G401 (cell line): ENCODE data around the gene SNRPD1. TPM values are rescaled to one million over a fixed set of nuclear protein-coding genes. Genes with fewer than 3 reads are reported as not detected.

ENCODE experiments used
- total RNA-seq: library from RNA; depleted of rRNA; stranded (reverse); fragments of >200 nt; shearing (Covaris generic); gene quantifications from 2 replicates; pipeline ENCODE4 v1.2.3, GENCODE V29; 2014; rRNA removed

The SNRPD1 gene
- total RNA-seq, 1 experiment from 2014 or later, result 33.5 TPM

Other genes starting within 250 kb of the SNRPD1 start
- 21.6 and 27.9 TPM in 2 replicates for gene ESCO1, start 11.6 kb upstream of the SNRPD1 start, total RNA-seq
- gene ABHD3, start 92.5 kb downstream of the SNRPD1 start, total RNA-seq, result 31.2 and 31.3 TPM in 2 replicates
- 36.1 and 66.7 TPM in 2 replicates for gene MIB1, start 128.5 kb downstream of the SNRPD1 start, total RNA-seq